K562 (cell line): Measurements from ENCODE around the gene AIRE. TPM values are rescaled to one million over a fixed set of nuclear protein-coding genes. Genes with fewer than 3 reads are reported as not detected.
A peak's percentile ranks its signal among the peaks of the same experiment; 100 is the strongest.

Source experiments
- HNRNPL ChIP-seq: fragments of 200-400 bp; formaldehyde crosslinking; IDR thresholded peaks from 2 replicates; pipeline ENCODE4 v1.6.1; 2017; ENCODE audit warnings: low read depth, mild to moderate bottlenecking, low read length
- RBFOX2 ChIP-seq: fragments of 200-400 bp; formaldehyde crosslinking; IDR thresholded peaks from 2 replicates; pipeline ENCODE4 v1.6.1; 2017; ENCODE audit warnings: low read depth, mild to moderate bottlenecking, low read length, moderate library complexity
- polyA plus RNA-seq, 8 experiments: library from polyadenylated mRNA; depleted of rRNA in 4 of 8; stranded (reverse) in 5 of 8; unstranded in 3 of 8; fragments of >200 nt; fragmentation: Nextera tagmentation in 2 of 8; fragmentation: Illumina TruSeq in 1 of 8; extraction: Ambion mirVana in 2 of 8; extraction: Trizol in 1 of 8; gene quantifications; 2 replicates each; pipeline versions ENCODE4 v1.2.1 to v1.2.3, GENCODE V29; 2011 to 2014; ENCODE audit warnings: inconsistent platforms in 1 of 8, missing spikeins in 1 of 8
- total RNA-seq, 7 experiments: library from RNA; depleted of rRNA in 6 of 7; stranded (reverse); fragments of >200 nt in 6 of 7; fragmentation: Illumina TruSeq in 2 of 7; extraction: Trizol in 2 of 7; gene quantifications; 2 replicates each; pipeline versions ENCODE4 v1.2.1 to v1.2.3, GENCODE V29; 2011 to 2021; ENCODE audit warnings: low replicate concordance in 1 of 7
- TF ChIP-seq, protein P1 (sequence below), 2 experiments: fragments of 150-350 bp in 1 of 2; IDR thresholded peaks; 2 replicates each; pipeline ENCODE4 v1.6.1; 2012 to 2016; ENCODE audit warnings: low read depth in 2 of 2, low read length in 2 of 2, mild to moderate bottlenecking in 1 of 2, moderate library complexity in 1 of 2
- TF ChIP-seq, protein P2 (sequence below): fragments of 450-650 bp; formaldehyde crosslinking; IDR thresholded peaks from 2 replicates; pipeline ENCODE4 v1.4.0; 2020; ENCODE audit warnings: mild to moderate bottlenecking
- TF ChIP-seq, protein P3 (sequence below): fragments of 250-450 bp; sonication (Bioruptor Pico); IDR thresholded peaks from 2 replicates; pipeline ENCODE4 v1.8.0; 2021; ENCODE audit warnings: moderate library complexity, mild to moderate bottlenecking, inconsistent platforms

Gene AIRE
- total and polyA plus RNA-seq, 9 of the 15 experiments (the other 6 are each of a cell fraction or from before 2014, with no cell fraction given) = 0.01 TPM; not detected in 8

DNA sequence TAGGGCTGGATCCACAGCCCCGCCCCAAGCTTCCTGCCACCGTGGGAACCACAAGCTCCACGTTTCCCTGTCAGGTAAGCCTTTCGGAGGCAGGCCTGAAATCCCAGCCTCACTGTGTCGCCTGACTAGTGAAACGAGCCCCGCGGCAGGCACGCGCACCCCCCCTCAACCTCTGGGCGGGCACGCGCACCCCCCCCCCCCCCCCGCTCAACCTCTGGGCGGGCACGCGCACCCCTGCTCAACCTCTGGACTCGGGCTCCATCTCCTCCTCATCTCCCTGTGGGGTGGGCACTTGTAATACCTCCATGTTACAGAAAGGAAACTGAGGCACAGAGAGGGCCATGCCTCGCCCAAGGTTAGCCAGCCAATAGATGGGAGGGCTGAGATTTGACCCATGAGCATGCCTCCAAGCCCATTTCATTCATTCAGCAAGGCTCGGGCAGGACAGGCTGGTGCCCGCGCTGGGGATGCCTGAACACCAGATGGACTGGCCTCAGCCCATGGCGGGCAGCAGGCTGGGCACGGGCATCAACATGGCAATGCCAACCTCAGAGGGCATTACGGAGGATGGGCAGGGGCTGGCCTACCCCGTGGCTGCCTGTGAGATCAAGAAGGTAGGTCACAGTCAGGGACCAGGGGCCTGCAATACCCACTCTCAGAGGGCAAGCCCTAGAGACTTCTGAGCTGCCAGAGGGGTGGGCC is 48.8 kb downstream of the AIRE start (continued):
- TF ChIP-seq, protein P1, sequence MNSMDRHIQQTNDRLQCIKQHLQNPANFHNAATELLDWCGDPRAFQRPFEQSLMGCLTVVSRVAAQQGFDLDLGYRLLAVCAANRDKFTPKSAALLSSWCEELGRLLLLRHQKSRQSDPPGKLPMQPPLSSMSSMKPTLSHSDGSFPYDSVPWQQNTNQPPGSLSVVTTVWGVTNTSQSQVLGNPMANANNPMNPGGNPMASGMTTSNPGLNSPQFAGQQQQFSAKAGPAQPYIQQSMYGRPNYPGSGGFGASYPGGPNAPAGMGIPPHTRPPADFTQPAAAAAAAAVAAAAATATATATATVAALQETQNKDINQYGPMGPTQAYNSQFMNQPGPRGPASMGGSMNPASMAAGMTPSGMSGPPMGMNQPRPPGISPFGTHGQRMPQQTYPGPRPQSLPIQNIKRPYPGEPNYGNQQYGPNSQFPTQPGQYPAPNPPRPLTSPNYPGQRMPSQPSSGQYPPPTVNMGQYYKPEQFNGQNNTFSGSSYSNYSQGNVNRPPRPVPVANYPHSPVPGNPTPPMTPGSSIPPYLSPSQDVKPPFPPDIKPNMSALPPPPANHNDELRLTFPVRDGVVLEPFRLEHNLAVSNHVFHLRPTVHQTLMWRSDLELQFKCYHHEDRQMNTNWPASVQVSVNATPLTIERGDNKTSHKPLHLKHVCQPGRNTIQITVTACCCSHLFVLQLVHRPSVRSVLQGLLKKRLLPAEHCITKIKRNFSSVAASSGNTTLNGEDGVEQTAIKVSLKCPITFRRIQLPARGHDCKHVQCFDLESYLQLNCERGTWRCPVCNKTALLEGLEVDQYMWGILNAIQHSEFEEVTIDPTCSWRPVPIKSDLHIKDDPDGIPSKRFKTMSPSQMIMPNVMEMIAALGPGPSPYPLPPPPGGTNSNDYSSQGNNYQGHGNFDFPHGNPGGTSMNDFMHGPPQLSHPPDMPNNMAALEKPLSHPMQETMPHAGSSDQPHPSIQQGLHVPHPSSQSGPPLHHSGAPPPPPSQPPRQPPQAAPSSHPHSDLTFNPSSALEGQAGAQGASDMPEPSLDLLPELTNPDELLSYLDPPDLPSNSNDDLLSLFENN (IDR thresholded peaks at IDR 0.05; ENCODE audit: low read depth in 2 of 2, low read length in 2 of 2) = no peak
- TF ChIP-seq, protein P2, sequence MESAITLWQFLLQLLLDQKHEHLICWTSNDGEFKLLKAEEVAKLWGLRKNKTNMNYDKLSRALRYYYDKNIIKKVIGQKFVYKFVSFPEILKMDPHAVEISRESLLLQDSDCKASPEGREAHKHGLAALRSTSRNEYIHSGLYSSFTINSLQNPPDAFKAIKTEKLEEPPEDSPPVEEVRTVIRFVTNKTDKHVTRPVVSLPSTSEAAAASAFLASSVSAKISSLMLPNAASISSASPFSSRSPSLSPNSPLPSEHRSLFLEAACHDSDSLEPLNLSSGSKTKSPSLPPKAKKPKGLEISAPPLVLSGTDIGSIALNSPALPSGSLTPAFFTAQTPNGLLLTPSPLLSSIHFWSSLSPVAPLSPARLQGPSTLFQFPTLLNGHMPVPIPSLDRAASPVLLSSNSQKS (CRISPR knock-in tag) = no peak
- TF ChIP-seq RBFOX2 (no peak; the same call in 1 of the 2 replicates), HNRNPL (peak; percentile 71; the same call in 1 of the 2 replicates)
- TF ChIP-seq, protein P3, sequence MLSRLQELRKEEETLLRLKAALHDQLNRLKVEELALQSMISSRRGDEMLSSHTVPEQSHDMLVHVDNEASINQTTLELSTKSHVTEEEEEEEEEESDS (CRISPR knock-in tag) = no peak
- TF ChIP-seq, all 486 proteins: peak for 2
